Activated T-helper 1 cell treated with anti-CD3 and anti-CD28 coated beads, Interleukin-2, amount 50 U/mL, for 16 hours (primary cell): ENCODE data around the gene MAP4K4.

Experiments
- DNase-seq, 2 donors: peaks; one replicate each; pipeline ENCODE4 v3.0.0-alpha.2; 2020; ENCODE audit warnings: low read depth in 1 of 2, low spot score in 1 of 2

The MAP4K4 gene

DNA sequence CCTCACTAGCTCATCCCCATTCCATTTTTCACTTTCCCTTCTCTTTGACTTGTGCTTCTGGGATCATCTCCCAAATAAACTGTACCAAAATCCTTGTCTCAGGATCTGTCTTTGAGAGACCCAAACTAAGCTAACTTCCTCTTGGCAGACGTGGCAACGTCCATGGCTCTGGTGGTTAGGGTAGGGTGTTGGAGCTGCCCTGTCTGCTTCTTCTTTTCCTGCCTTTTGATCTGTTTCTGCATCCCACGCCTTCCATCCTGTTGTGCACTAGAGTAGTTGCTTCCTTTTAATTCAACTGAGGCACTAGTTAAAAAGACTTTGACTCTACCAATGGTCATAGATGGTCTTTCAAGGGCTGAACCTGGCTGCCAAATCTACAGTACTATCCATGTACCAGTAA, 5.5 kb upstream of the MAP4K4 start:
- DNase-seq: no peak

DNA sequence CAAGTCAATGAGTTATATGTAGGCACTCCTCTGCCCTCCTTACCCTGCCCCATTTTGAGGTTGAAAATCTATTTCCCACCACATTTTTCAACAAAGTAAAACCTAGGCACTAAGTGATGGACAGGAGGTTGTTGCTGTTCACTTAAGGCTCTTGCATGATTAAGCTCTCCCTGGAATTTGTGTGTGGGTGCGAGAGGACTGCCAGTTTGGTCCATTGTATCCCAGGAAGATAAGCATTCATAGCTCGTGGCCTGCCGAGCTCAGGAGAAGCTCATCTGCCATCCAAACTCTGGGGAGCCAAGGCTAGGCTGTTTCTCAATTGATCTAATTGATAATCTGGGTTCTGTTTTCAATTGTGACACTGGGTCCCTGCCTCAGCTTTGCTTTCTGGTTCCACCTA, 4.7 kb upstream of the MAP4K4 start:
- DNase-seq: no peak

GRCh38 chr2:101693991-101694588, 3.4 kb upstream of the MAP4K4 start:
- DNase-seq: no peak

DNA sequence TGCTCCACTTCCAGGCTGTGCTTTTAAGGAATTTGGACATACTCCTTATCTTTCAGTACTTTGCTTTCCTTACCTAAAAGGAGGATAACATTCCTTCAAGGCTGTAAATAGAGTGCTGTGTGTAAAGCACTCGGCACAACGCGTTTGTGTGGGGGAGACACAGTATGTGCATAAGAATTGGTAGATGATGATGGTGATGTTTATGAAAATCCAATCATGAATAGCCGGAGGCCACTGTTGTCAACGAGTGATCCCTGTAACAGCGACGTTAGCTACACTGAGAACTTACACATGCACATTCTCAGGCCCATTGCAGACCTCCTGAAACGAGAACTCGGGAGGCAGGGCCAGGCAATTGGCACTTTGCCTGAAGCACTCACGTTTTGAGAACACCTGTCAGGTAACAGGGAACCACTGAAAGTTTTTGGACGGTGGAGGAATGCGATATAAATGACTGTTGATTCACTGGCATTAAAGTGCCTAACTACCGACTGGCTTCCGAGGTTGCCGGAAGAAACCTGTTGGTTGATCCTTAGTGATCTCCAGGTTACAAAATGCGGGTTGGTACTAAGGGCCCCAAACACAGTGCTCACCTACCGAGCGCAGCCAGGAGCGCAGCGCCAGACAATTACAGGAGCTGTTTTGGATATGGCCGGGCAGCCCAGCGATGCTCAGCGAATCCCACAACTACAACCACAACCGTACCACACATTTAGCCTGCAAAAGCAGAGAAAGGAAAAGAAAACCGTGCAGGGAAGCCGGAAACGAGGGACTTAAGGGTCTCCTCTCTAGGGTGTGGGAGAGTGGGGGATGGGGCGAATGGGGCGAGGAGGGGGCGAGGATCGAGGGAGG, 1.0 kb upstream of the MAP4K4 start:
- no peak for DNase-seq

DNA sequence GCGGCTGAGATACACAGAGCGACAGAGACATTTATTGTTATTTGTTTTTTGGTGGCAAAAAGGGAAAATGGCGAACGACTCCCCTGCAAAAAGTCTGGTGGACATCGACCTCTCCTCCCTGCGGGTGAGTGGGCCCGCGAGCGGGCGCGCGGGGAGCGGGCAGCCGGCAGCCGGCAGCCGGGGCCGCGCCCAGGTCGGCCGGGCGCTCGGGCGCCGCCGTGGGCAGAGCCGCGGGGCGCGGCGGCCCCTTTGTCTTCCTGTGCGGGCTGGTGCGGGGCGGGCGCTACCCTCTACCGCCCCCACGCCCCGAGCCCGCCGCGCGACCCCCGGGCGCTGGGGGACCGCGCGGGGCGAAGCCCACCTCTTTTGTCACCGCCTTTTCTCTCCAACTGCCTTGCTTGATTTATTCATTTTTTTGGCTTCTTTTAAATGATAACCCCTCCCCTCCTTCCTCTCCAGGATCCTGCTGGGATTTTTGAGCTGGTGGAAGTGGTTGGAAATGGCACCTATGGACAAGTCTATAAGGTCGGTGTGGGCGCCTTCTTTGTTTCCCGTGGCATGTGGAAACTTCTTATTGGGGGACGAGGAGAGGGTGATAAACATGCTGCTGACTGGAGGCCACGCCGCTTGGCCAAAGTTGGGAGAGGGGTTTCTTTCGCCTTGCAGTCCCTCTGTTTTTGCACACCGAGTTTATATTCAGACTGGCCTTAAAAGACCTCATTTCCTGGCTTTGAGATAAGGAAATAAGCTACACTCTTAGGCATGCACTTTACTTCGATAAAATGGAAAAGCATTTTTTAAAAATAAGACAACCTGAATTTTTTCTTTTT, 722 bp downstream of the MAP4K4 start:
- DNase-seq: no peak

- DNase-seq: no peak
Observed at GRCh38 chr2:101698844-101699754, 1.6 kb downstream of the MAP4K4 start.

DNA sequence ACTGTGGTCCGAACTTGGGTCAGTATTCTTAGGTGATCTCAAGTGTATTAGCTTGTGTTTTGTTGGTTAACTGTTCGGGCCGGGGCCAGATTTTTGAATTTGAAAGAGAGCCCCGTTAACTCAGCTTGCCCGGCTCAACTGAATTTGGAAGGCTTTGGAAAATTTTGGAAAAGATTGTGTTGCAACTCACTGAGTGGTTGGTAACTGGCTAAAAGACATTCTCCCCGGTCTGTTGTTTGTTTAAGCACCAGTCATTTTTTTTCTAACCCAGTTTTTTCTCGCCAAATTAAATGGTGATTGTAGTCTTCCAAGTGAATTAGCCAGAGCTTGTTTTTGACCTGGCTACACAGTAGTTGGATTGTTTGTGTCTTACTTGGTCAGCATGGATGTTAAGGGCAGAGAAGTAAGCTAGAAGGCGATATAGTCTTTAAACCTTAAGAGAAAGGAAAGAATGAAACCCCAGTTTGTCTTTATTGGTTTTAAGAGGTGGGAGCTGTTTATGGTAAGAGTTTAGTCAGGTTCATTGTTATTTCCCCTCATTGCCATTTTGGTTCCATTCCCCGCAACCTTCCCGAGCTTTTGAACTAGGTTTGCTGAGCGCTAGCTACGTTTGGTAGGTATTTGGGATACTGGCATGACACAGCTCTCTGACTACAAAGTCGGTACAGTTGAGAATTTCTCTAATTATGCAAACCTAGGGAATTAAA, 2.4 kb downstream of the MAP4K4 start:
- DNase-seq: no peak

GRCh38 chr2:101704046-101704466, 6.5 kb downstream of the MAP4K4 start:
- no peak for DNase-seq

DNA sequence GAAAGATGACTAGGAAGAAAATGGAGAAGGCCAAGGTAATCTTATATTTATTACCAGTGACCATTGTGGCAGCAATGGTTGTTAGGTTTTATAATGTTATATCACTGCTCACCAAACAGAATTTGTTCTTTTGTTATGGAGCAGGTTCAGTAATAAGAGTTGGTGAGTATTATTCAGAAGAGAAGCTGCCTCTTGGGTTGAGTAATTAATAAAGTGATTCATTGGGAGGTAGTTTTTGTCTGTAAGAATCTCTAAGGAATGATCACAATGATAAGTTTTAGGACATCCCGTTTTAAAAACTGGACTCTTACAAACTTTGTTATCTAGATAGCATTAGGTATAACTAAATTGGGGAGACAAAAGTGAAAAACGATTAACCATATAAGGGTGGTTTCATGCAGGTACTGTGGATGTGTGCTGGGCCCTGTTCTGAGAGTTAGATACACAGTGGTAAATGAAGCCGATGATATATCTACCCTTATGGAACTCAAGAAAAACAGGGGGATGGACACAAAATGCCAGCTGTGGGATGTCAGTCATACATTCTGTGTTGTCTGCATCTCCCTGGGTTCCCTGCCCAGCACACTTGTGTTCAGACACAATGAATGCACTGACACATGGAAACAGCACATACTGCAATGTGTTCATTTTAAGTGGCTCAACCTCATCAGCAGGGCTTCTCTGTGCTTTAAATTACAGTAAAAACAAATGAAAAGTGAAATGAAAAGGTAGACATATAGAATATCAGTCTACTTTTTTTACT, 7.5 kb downstream of the MAP4K4 start:
- DNase-seq: no peak

DNA sequence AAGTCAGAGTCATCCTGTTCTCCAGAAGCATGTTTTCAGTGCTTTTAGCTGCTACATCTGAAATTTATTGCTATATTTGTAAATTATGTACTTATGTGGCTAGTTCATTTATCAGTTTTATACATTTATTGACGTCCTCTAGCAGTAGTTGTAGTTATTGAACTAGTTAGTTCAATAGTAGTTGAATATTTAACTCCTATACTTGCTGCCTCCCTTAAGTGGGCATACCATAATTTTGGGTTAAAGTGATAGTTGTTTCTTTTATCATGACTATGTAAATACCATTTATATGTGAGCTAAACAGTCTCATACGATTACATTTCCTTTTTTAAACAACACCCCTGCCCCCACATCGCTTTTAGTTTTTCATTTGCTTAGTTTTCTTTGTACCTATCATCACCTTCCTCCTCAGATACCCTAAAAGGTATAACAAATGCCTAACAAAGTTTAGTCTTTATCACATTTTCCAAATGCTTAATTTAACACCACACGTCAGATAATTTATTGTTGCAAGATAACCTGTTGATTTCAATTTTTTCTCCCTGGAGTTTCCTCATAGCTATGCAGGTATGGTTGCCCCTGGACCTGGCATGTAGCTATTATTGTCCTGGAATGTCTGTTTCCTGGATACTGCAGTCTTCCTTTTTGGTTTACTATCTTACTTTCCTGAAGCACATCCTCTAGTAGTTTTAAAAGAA, 8.8 kb downstream of the MAP4K4 start:
- DNase-seq: no peak

GRCh38 chr2:101706819-101707177, 9.3 kb downstream of the MAP4K4 start:
- no peak for DNase-seq

DNA sequence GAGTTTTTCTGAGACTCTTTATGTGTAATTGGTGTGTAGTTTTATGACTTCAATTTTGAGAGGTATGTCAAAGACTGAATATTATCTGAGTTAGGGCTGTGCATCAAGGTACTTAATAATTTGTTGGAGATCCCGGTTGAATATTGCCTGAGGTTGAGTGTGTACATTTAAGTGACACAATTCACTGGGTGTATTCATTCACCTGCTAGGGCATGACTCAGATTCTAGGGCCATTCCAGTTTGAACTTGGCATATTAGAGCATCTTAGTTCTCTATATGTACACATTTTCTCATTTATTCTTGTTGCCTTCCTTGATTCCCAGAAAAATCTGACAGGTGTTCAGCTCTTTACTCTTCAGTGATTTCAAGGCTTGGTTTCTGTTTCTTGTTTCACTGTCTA, 12.5 kb downstream of the MAP4K4 start:
- no peak for DNase-seq

DNA sequence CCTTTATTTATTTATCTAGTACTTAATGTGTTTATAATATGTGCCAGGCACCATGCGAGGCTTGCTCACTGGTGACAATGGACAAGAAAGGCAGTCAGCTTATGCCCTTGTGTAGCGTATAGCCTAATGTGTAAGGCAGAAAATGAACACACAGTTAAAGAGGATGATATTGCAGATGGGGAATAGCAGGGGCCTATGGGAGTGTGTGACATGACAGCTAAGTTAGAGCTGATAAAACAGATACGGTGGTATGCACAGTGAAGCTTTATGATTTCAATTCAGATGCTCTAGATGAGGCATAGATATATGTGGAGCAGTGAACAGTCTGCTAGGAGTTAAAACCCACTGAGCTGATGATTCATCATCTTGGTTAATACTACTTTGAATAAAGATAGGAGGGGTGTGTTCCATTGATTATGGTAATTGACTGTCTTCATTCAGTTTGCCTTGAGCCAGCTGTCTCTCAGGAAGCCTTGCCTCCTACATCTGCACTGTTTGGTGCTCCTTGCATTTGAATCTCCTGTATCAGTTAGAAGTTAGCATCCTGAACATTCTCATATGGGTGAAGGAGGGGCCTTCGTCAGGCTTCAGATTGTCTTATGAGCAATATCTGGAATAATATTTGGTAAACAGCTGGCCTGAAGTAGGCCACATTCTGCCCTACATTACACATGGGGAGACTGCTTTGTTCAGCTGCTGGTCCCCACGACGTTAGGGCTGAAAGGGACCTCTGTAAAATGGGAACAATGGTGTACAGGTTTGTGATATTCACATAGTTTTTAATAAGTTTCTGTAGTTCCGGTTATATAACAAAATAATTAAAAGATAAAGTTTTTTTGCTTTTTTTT, 13.2 kb downstream of the MAP4K4 start:
- DNase-seq: no peak

- no peak for DNase-seq
Observed at GRCh38 chr2:101714118-101714517, 16.6 kb downstream of the MAP4K4 start.

DNA sequence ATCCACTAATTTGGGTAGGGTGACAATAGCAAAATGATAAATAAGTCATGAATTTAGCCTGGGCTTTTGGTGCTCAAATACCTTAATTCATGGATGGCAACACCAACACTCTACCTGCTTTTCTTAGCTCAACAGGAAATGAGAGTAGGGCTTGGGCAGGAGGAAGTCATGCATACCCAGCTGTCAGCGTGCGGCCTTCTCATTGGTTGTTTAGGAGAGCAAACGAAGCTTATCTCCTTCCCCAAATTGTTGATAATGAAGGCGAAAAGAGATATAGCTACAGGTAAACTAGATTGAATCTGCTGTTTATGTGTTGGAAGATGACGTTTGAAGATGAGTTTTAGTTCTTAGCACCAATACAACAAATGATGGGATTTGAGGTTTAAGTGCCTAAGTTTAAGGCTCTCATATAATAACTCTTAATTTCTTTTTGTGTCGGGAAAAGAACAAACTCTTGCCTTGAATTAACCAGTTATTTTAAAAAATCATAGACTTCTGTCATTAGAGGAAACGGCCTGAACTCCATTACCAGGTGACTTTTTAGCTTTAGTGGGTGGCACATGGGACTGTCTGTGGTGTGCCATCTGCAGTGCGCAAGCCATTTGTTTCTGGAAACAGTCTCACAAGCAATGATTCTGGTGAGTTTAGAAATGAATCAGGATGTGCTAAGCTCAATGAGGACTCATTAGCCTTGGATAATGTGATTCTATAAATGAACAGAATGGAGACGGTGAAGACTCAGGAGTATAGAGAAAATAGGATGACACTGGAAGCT, 19.8 kb downstream of the MAP4K4 start:
- DNase-seq: no peak

GRCh38 chr2:101718479-101718878, 21.0 kb downstream of the MAP4K4 start:
- no peak for DNase-seq

GRCh38 chr2:101718993-101719571, 21.6 kb downstream of the MAP4K4 start:
- DNase-seq: no peak
